ENCODE measurements around the gene PPM1H. TPM values are rescaled to one million over a fixed set of nuclear protein-coding genes. Genes with fewer than 3 reads are reported as not detected.

The PPM1H gene
- total and polyA plus RNA-seq, 2 of the 8 experiments (the other 6 are each of a cell fraction or from before 2014, with no cell fraction given), result 16.4 to 36.1 TPM

GRCh38 chr12:62888454-62889110 lies 46.4 kb downstream of the PPM1H start:
- H2AK5ac ChIP-seq (ENCODE audit: low read depth, low read length), result no peak overlapping the region
- H2BK5ac ChIP-seq (ENCODE audit: low read depth, low read length), result no peak overlapping the region
- H4K91ac ChIP-seq (replicated peaks; ENCODE audit: insufficient read length, low read length), result no peak overlapping the region
- H3K18ac ChIP-seq (ENCODE audit: extremely low read depth, low read length), result no peak overlapping the region
- no peaks in the 10 kb centered on the region for H4K20me1 ChIP-seq (replicated peaks in 1 of 2; ENCODE audit: control insufficient read depth in 1 of 2, insufficient read depth in 2 of 2, low read length in 2 of 2)
- H3K27me3 ChIP-seq (replicated peaks in 1 of 4; ENCODE audit: control insufficient read depth in 3 of 4, extremely low read depth in 1 of 4, insufficient read depth in 3 of 4, low read length in 3 of 4), result no peaks in the 10 kb centered on the region
- H3K9me3 ChIP-seq (ENCODE audit: insufficient read depth in 2 of 2, low read depth in 1 of 2, low read length in 1 of 2), result peaks cover 5% of the 10 kb centered on the region in 2 experiments; a peak in 2 of 4 replicates
- H4K5ac ChIP-seq (ENCODE audit: insufficient read length, low read depth, low read length), result no peak overlapping the region
- DNase-seq (ENCODE audit: low read depth in 1 of 2, low spot score in 2 of 2) (no peak), FAIRE-seq (no peak)
- H2AFZ ChIP-seq (ENCODE audit: low read length), result no peak overlapping the region
- no peak overlapping the region for H3K14ac ChIP-seq (ENCODE audit: insufficient read length)
- peaks cover 0 to 6% (median 0%) of the 10 kb centered on the region in 4 experiments; a peak in 1 of 8 replicates for H3K36me3 ChIP-seq (ENCODE audit: control insufficient read depth in 2 of 4, insufficient read depth in 4 of 4, low read length in 3 of 4)
- no peak overlapping the region for H2BK15ac ChIP-seq (ENCODE audit: low read length)
- H3K9ac ChIP-seq (replicated peaks in 1 of 4; ENCODE audit: extremely low read depth in 1 of 4, low read depth in 3 of 4, low read length in 3 of 4), result no peak overlapping the region
- H3K79me2 ChIP-seq (ENCODE audit: control insufficient read depth in 1 of 2, insufficient read depth in 2 of 2, low read length in 2 of 2), result peaks cover 0 to 45% of the 10 kb centered on the region in 2 experiments; a peak in 2 of 4 replicates
- no peaks in the 10 kb centered on the region; the same call in 1 of the 2 replicates for H3K79me1 ChIP-seq (ENCODE audit: low read depth, low read length)
- no peak overlapping the region for H4K8ac ChIP-seq (ENCODE audit: extremely low read depth, insufficient read depth, low read length)
- no peak overlapping the region for H3K4ac ChIP-seq (replicated peaks; ENCODE audit: insufficient read length, low read depth, low read length)
- no peak overlapping the region for H3K4me2 ChIP-seq (ENCODE audit: insufficient read depth in 1 of 2, low read depth in 2 of 2, low read length in 2 of 2)
- no peak overlapping the region for H2BK120ac ChIP-seq (replicated peaks; ENCODE audit: low read depth, low read length)
- no peak overlapping the region for H3K27ac ChIP-seq (ENCODE audit: low read depth, low read length)
- H3K4me3 ChIP-seq (ENCODE audit: extremely low read depth in 1 of 4, insufficient read depth in 2 of 4, low read depth in 3 of 4, low read length in 4 of 4), result no peak overlapping the region
- no peaks in the 10 kb centered on the region for H3K23me2 ChIP-seq (ENCODE audit: low read depth, low read length)
- no peak overlapping the region for H2BK20ac ChIP-seq (ENCODE audit: low read length)
- no peak overlapping the region for H3K56ac ChIP-seq (replicated peaks; ENCODE audit: insufficient read length, low read depth, low read length)
- H2BK12ac ChIP-seq (ENCODE audit: low read depth, low read length), result no peak overlapping the region
- ChIA-PET CTCF (ENCODE audit: partially characterized antibody) (interaction anchor here (1.8 kb wide), 1 partner anchor 11 kb away, joined by 6 read pairs; no protein-coding TSS in a partner anchor), POLR2A (ENCODE audit: partially characterized antibody) (no interaction called here)
- 90% methylated on average over 6 of the region's 6 CpGs; no CpG with 5 or more reads in 1 of the 2 experiments for WGBS, 2 experiments (ENCODE audit: extremely low coverage in 1 of 2, insufficient coverage in 1 of 2, insufficient read length in 1 of 2, insufficient replicate concordance in 2 of 2, low coverage in 1 of 2, low lambda C conversion rate in 2 of 2, missing lambda C conversion rate in 1 of 2)
- H3K23ac ChIP-seq (ENCODE audit: insufficient read length), result no peak overlapping the region
- no peaks in the 10 kb centered on the region for H3K4me1 ChIP-seq (replicated peaks in 1 of 4; ENCODE audit: control insufficient read depth in 3 of 4, insufficient read depth in 4 of 4, low read length in 3 of 4)
- TF ChIP-seq TEAD4 (IDR thresholded peaks at IDR 0.05; ENCODE audit: low read depth, low read length) (no peak), RNF2 (IDR thresholded peaks at IDR 0.05; ENCODE audit: borderline replicate concordance, low read depth, low read length, missing control alignments, poor library complexity, severe bottlenecking) (no peak), FOSL1 (IDR thresholded peaks at IDR 0.05; ENCODE audit: insufficient read depth, low read depth, low read length) (no peak)
